Ascending aorta (tissue), 2 donors: ENCODE data around the gene HSD11B1. TPM values are rescaled to one million over a fixed set of nuclear protein-coding genes. Genes with fewer than 3 reads are reported as not detected.

Source experiments
- DNase-seq, 2 donors: peaks; one replicate each; pipeline ENCODE4 v3.0.0-alpha.2; 2019; ENCODE audit warnings: low spot score in 2 of 2
- H3K27ac ChIP-seq, 2 donors: fragments of 200-600 bp; sonication (generic); one replicate each; pipeline ENCODE4 v1.5.1; 2016 to 2017; ENCODE audit warnings: mild to moderate bottlenecking in 1 of 2
- H3K27me3 ChIP-seq: fragments of 200-600 bp; sonication (generic); one replicate; pipeline ENCODE4 v1.5.1; 2017
- H3K36me3 ChIP-seq, 2 donors: fragments of 200-600 bp; sonication (generic); one replicate each; pipeline ENCODE4 v1.5.1; 2016
- H3K4me1 ChIP-seq, 2 donors: fragments of 200-600 bp; sonication (generic); one replicate each; pipeline ENCODE4 v1.5.1; 2016 to 2017; ENCODE audit warnings: mild to moderate bottlenecking in 1 of 2
- H3K4me3 ChIP-seq, 2 donors: fragments of 200-600 bp; sonication (generic); one replicate each; pipeline ENCODE4 v1.5.1; 2016 to 2017; ENCODE audit warnings: mild to moderate bottlenecking in 1 of 2
- H3K9me3 ChIP-seq, 2 donors: fragments of 200-600 bp; sonication (generic); one replicate each; pipeline ENCODE4 v1.5.1; 2016
- intact Hi-C: fragments of 100-400 bp; cut with DNase I; formaldehyde crosslinking; loops from one replicate; pipeline ENCODE4 v1.15.1; 2023
- total RNA-seq: library from RNA; depleted of rRNA; stranded (reverse); fragments of >200 nt; gene quantifications from one replicate; pipeline ENCODE4 v1.1.0, GENCODE V29; 2016
- TF ChIP-seq, protein P1 (sequence below), 3 experiments: fragments of 200-600 bp in 2 of 3; fragments of 450-650 bp in 1 of 3; sonication (generic) in 2 of 3; IDR thresholded peaks; one replicate each; pipeline ENCODE4 v1.5.1; 2016 to 2019; ENCODE audit warnings: antibody characterized with exemption in 3 of 3, mild to moderate bottlenecking in 1 of 3, moderate library complexity in 1 of 3

HSD11B1 gene
- total RNA-seq, 1 donor from 2014 or later, result 0.32 TPM

GRCh38 chr1:209783386-209783785 is 78.7 kb downstream of the HSD11B1 start:
- Histone ChIP-seq H3K4me3 (peak overlapping the region; percentile 71 to 81), H3K27ac (no peak overlapping the region), H3K4me1 (peaks cover 0 to 12% of the 10 kb centered on the region in 2 donors), H3K9me3 (no peaks in the 10 kb centered on the region), H3K36me3 (no peaks in the 10 kb centered on the region), H3K27me3 (no peaks in the 10 kb centered on the region)
- DNase-seq, result no peak
- TF ChIP-seq, protein P1, sequence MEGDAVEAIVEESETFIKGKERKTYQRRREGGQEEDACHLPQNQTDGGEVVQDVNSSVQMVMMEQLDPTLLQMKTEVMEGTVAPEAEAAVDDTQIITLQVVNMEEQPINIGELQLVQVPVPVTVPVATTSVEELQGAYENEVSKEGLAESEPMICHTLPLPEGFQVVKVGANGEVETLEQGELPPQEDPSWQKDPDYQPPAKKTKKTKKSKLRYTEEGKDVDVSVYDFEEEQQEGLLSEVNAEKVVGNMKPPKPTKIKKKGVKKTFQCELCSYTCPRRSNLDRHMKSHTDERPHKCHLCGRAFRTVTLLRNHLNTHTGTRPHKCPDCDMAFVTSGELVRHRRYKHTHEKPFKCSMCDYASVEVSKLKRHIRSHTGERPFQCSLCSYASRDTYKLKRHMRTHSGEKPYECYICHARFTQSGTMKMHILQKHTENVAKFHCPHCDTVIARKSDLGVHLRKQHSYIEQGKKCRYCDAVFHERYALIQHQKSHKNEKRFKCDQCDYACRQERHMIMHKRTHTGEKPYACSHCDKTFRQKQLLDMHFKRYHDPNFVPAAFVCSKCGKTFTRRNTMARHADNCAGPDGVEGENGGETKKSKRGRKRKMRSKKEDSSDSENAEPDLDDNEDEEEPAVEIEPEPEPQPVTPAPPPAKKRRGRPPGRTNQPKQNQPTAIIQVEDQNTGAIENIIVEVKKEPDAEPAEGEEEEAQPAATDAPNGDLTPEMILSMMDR (IDR thresholded peaks at IDR 0.05), result no peak
- intact Hi-C loops, result no loop called here

Other genes starting within 250 kb of the HSD11B1 start
- gene CAMK1G, start 121.1 kb upstream of the HSD11B1 start, total RNA-seq, result not detected
- gene LAMB3, start 52.4 kb upstream of the HSD11B1 start, total RNA-seq, result 0.75 TPM
- gene G0S2, start 29.4 kb upstream of the HSD11B1 start, total RNA-seq, result 15.1 TPM
- not detected for gene TRAF3IP3, start 51.2 kb downstream of the HSD11B1 start, total RNA-seq
- 0.11 TPM for gene C1orf74, start 79.7 kb downstream of the HSD11B1 start, total RNA-seq
- 7.6 TPM for gene IRF6, start 101.3 kb downstream of the HSD11B1 start, total RNA-seq
- gene UTP25, start 123.1 kb downstream of the HSD11B1 start, total RNA-seq, result 3.6 TPM
- gene SYT14, start 233.4 kb downstream of the HSD11B1 start, total RNA-seq, result not detected